Caki2 (cell line): ENCODE measurements around the gene CORO7. TPM values are rescaled to one million over a fixed set of nuclear protein-coding genes. Genes with fewer than 3 reads are reported as not detected.
"Not testable (repeated sequence)": the region's sequence is repeated elsewhere in the genome, so short reads cannot be mapped to it uniquely, and the experiment has no call there.

Experiments used
- DNase-seq: peaks from one replicate; pipeline ENCODE4 v3.0.0-alpha.2; 2015; ENCODE audit warnings: low read depth
- in situ Hi-C: cut with HindIII; loops from 2 replicates; pipeline ENCODE4 v1.10.0; 2016; ENCODE audit warnings: low sequenced_read_pairs, low pct_unique_long_range_greater_than_20kb, mixed read lengths
- total RNA-seq: library from RNA; depleted of rRNA; stranded (reverse); fragments of >200 nt; shearing (Covaris generic); gene quantifications from 2 replicates; pipeline ENCODE4 v1.2.3, GENCODE V29; 2014; ENCODE audit warnings: low replicate concordance

Gene CORO7
- total RNA-seq, 1 experiment from 2014 or later = 31.7 TPM

GRCh38 chr16:4404967-4405696 lies 11.3 kb downstream of the CORO7 start:
- in situ Hi-C loops = no loop called here
- no peak for DNase-seq

GRCh38 chr16:4404247-4404966 lies 12.0 kb downstream of the CORO7 start:
- DNase-seq = peak; percentile 45

GRCh38 chr16:4403133-4403949 lies 13.1 kb downstream of the CORO7 start:
- in situ Hi-C loops = no loop called here
- DNase-seq = no peak

More at GRCh38 chr16:4404247-4404966, 12.0 kb downstream of the CORO7 start:
- in situ Hi-C loops = no loop called here

GRCh38 chr16:4402439-4403132 lies 13.8 kb downstream of the CORO7 start:
- DNase-seq = peak; percentile 79
- in situ Hi-C loops = no loop called here

- in situ Hi-C loops = no loop called here
- DNase-seq = no peak
Measured at GRCh38 chr16:4401510-4401909, 14.9 kb downstream of the CORO7 start.

- in situ Hi-C loops = no loop called here
- DNase-seq = no peak
Measured at GRCh38 chr16:4401094-4401501, 15.3 kb downstream of the CORO7 start.

- in situ Hi-C loops = no loop called here
Measured at GRCh38 chr16:4399001-4399730, 17.2 kb downstream of the CORO7 start.

GRCh38 chr16:4395055-4395726 lies 21.2 kb downstream of the CORO7 start:
- in situ Hi-C loops = no loop called here

More at GRCh38 chr16:4399001-4399730, 17.2 kb downstream of the CORO7 start:
- DNase-seq = no peak

GRCh38 chr16:4393850-4394249 lies 22.5 kb downstream of the CORO7 start:
- DNase-seq, in situ Hi-C loops: not testable (repeated sequence)

More at GRCh38 chr16:4395055-4395726, 21.2 kb downstream of the CORO7 start:
- no peak for DNase-seq

GRCh38 chr16:4393240-4393600 lies 23.2 kb downstream of the CORO7 start:
- DNase-seq = no peak
- in situ Hi-C loops = no loop called here

- in situ Hi-C loops = no loop called here
- DNase-seq = no peak
Measured at GRCh38 chr16:4392382-4393239, 23.8 kb downstream of the CORO7 start.

GRCh38 chr16:4391631-4392381 lies 24.6 kb downstream of the CORO7 start:
- in situ Hi-C loops = no loop called here
- DNase-seq = no peak

- in situ Hi-C loops = no loop called here
- no peak for DNase-seq
Measured at GRCh38 chr16:4390266-4391260, 25.8 kb downstream of the CORO7 start.

- DNase-seq = no peak
- in situ Hi-C loops = no loop called here
Measured at GRCh38 chr16:4389051-4389955, 27.1 kb downstream of the CORO7 start.
